ENCODE data around the gene TPD52L1.

TPD52L1 gene

DNA sequence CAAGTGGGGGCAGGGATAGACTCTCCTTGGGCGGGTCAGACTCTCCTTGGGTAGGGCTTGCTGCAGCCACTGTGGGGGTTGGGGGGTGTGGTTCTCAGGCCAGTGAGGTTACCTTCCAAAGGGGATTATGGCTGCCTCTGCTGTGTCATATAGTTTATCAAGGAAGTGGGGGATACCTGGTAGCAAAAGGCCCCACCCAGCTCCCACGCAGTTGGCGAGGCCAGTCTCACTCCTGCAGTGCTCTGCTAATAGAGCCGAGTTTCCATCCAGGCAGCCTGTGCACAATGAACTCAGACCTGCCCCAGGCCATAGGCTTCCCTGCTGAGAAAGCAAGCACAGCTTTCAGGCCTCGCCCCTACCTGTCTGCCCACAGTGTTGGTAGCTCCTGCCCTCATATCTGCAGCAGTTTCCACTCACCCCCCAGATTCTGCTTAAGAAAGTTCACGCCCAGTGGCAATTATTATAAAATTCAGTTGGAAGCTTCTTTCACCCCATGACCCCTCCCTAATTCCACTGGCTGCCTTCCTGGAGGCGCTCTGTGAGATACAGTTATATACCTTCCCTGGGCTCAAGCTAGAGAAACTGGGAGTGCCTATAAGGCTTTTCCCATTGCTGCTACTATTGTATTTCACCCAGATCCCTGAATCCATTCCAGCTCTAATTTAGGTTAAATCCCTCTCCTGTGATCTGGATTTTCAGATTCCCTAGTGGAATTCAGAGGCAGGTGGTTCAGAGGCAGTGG lies 92.1 kb downstream of the TPD52L1 start:
- no peak for DNase-seq (ENCODE audit: low read depth)

DNA sequence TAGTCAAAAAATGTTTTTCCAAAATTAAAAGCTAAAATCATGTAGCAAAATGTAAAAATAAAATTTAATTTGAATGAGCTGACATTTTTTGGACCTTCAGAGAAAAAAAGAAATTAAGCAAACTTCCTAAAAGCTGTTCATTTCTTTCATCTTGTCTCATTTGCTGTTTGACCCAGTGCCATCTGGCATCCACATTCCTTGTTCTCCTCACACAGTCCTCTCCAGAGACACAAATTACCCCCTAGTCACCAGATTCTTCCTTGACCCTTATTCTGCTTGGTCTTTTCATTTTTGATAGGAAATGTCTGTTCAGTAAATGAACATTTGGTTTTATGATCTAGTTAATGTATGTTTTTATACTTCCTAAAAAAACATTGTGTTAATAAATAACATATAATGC lies 93.0 kb downstream of the TPD52L1 start:
- DNase-seq (ENCODE audit: low read depth), result no peak

DNA sequence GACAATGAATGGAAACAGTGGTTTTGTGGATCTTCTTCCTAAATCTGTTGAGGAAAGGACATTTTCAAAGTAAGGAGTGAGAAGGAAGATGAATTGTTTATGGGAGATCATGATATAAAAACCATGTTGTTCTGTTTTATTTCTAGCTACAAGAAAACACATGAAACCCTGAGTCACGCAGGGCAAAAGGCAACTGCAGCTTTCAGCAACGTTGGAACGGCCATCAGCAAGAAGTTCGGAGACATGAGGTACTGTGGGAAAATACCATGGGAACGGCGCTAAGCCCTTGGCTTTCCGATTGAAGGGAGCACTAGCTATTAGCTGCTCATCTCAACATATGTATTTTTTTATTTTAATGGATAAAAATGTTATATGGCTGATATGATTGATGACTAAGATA lies 94.6 kb downstream of the TPD52L1 start:
- no peak for DNase-seq (ENCODE audit: low read depth)

DNA sequence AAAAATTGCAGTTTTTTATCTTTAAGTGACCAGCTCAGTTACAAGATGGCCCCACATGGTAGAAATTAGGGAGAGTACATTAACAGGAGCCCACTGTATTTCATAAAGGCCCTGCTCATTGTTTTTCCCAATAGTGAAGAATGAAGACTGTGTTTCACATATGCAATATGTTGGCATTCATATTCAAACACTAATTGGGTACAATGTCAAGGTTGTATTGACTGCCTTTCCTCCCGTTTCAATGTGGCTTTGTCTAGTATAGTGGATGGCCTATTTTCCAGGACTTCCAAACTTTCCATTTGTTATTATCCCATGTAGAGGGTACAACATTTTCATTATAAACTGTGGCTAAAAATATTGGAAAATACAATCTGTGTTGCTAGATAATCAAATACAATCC lies 96.9 kb downstream of the TPD52L1 start:
- DNase-seq (ENCODE audit: low read depth), result no peak

DNA sequence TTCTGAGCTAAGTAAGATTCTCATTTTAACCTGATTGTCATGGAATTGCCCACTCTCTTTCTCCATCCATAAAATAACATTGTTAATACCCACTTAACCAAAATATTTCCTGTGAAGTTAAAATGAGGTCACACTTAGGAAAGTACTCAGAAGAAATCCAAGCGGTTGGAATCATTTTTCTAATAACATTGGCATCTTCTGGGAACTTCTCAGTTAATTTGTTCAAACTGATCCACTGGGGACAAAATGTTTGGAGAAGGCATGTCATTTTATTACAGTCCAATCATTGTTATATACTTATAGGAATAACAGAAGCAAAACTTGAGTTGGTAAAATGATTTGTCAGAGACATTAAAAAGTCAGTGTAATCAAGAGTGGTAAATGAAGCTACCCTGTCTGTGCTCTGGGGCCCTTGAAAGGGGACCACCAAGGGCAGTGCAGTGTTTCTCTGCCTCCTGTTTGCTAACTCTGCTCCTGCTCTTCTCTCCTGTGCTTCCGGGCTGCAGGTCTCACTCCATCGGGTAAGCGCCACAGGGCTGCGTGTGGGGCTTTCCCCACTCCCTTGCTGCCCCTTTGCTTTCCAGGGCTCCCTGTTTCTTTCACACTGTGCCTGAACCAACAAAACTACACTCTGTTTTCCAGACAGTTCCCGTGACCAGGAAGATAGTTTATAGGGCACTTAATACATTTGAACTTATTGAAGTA lies 98.1 kb downstream of the TPD52L1 start:
- DNase-seq (ENCODE audit: low read depth), result no peak

DNA sequence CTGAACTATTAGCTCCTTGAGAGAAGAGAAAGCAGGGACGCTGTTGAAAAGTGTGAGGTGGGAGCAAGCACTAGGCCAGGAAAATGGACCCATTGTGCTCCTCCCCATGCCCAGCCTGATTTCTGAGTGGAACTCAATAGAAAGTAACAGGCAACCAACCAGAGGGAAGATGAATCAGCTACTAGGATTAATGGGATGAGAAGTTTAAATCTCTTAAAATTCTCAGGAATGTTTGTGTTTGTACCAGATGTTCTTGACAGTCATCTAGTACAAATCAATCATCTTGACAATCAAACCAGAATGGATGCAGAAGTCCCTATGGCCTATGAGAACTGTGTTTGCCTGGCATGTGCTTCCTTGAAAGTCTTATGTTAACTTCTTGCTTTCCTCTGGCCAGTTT lies 99.3 kb downstream of the TPD52L1 start:
- DNase-seq (ENCODE audit: low read depth), result no peak

DNA sequence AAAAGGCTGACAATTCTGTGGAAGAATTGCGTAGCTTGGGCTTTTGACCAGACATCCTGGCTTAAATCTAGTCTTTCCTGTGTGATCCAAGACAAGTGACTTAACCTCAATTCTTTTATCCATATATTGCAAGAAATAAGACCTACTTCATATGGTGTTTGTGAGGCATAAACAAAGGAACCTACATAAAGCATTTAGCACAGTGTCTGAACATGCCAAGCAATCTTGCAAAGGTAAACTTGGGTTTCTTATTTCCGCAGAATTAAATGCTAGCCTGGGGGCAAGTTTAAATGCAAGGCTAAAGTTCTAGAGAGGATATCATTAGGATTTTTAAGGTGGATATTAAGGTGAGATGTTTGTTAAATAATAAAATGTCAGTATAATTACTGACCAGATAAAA lies 100.3 kb downstream of the TPD52L1 start:
- DNase-seq (ENCODE audit: low read depth), result no peak

DNA sequence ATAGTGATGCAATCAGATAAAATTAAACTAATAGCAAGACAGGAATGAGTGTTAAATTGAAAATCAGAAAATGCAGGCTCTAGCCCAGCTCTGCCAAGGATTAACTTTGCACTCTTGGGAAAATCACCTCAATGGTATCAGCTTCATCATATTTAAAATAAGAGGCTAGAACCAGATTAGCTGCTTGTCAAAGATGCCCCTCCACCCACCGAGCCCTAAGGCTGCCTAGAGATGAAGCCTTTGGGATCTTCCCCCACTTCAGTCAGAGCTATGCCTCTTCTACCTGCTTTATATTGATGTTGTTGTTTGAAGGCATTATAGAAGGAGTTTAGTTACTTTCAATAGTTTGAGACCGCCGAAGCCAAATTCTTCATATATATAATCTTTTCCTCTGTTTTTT lies 100.7 kb downstream of the TPD52L1 start:
- DNase-seq (ENCODE audit: low read depth), result no peak

DNA sequence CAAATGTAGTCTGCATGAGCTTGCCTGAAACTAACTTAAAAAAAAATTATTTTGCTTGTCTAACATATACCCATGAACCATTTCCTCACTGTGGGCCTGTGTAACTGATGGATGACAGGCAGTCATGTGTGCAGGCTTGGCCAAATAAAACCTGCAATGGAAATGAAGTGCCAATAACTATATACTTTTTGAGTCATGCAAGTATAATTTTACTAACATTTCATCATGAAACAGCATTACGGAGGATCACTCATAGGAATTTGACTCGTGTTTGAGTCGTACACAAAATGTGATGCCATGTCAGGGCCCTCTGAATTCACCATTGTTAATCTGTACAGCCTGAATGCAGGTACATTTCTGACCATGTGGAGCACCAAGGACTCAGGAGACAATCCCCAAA lies 101.6 kb downstream of the TPD52L1 start:
- DNase-seq (ENCODE audit: low read depth), result no peak

DNA sequence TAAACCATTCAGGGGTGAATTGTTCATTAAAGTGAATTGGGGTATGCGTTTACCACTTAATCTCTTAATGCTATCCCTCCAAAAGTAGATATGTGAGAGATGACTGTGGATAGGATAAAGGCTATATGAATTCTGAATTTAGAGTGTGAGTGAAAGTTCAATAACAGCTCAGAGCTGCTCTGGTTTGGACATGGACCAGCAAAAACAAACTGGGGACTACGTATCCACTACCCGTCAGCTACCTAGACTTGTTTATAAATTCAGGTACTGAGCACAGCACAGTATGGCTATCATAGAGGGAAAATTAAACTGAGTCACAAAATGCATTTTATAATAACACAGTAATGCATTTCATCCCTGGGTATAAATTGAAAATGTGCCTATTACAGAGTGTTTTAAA lies 103.8 kb downstream of the TPD52L1 start:
- no peak for DNase-seq (ENCODE audit: low read depth)

DNA sequence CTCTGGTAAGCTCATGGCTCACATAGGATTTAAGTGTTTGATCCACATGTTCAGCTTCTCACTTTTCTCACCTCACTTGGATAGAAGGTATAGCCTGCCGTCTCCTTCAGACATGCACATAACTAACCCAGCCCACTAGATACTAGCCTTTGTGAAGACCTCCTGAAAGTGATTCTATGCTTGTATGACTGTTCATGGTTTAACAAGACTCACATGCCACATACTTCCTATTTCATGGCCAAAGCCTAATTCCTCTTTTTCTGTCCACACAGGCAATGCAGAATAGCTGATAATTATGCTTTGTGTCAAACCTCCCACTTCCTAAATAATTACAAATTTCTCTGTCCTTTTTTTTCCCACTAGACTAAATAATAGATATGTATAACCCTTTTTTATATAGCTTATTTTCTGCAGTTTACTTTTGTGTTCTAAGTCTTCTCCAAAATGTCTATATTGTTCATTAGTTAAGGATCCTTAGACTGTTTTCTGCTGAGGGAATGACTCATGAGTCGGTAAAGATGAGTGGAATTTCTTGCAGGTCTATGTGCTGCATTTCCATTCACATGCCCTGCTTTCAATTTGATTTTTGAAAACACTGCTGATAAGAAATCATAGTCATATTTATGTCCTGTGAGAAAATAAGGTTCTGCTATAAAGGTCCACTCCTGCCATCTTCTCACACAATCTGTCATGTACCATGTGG lies 105.2 kb downstream of the TPD52L1 start:
- no peak for DNase-seq (ENCODE audit: low read depth)

DNA sequence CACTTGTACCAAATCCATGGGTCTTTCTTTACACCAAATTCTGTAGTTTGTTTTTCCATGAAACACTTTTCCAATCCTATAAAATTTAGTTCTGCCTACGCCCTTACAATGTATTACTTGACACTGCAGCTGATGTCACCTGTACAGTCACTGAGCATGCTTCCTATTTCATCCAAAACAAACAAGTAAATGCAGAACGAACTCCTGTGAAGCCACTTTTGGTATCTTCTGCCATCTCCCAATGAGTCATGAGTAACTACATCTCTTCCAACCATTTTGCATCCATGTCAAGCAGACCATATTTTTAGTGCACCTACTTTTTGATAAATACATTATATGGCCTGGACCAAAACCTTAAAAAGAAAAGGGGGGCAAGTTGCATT lies 105.8 kb downstream of the TPD52L1 start:
- DNase-seq (ENCODE audit: low read depth), result no peak

DNA sequence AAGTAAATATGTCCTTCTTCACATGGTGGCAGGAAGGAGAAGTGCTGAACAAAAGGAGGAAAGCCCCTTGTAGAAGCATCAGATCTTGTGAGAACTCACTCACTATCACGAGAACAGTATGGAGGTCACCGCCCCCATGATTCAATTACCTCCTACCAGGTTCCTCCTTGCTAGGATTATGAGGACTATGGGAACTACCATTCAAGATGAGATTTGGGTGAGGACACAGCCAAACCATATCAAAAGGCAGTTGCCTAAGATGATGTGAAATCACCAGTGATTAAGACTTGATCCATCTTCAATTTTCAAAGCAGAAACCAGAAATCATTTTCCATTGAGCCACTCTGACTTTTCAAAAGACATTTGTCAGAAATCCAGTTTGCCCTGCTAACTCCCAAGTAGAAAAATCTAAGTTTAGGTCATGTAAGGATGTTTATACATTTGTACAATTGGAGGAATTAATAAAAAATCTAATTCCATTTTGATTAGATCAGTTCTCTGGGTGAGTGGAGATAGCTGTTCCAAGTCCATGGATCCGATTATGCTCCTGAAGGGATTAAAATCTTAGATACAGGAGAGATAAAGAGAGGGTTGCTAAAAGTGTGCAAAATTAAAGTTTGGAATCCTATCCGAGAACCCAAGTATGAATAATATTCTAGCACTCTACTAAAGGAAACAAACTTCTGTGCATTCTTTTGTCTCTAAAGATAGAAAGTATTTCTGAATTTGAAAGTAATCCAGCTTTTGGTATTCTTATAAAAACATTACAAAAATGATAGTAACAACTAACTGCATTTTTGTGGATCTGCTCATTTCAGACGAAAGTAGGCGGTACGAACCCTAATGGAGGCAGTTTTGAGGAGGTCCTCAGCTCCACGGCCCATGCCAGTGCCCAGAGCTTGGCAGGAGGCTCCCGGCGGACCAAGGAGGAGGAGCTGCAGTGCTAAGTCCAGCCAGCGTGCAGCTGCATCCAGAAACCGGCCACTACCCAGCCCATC lies 108.7 kb downstream of the TPD52L1 start:
- peak; percentile 65 for DNase-seq (ENCODE audit: low read depth)

DNA sequence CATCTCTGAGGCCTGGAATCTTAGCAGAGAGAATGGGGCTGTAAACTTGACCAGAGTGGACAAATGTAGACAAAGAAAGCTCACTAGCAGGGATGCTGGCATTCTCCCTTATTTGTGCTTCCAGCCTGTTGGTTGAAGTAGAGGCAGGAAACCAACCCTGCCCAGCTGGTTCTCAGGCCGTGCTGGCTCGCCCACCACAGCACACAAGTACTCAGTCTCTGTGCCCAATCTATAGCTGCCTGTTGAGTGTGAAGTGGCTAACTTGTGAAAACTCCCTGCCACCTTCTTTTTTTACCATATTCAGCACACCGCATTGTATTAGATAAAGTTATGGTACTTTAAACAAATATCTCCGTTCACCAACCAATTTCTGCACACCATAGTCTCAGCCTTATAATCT lies 110.9 kb downstream of the TPD52L1 start:
- DNase-seq (ENCODE audit: low read depth), result no peak

DNA sequence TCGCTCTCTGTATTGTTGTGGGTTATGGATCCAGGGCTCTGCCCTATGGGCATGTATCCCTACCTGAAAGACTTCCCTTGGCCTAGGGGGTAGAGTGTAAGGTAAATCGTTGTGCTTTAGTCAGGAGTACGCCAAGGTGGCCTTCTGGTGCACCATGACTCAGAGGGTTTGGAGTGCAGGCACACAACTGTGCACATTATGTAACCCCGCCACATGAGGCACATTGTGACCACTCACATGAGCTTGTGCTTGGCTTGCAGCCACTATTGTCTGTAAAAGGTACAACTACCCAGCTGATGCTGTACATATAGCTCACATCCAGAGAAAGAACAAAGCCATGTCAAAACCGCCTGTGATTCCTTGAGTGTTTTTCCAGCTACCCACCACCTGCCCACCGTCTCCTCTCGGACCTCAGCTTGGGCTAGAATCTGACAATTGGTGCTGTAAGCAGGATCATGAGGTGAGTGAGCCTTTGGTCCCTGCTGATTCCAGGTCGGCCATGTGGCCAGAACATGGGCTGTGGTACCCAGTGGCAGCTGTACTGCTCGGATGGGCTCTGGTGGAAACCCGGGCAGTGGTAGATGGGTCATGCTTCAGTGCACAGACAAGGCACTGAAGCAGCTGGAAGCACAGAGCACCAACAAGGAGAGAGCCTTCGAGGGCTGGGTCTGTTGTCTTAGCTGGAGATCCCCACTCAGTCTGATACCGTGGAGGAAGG lies 114.4 kb downstream of the TPD52L1 start:
- DNase-seq (ENCODE audit: low read depth), result no peak

DNA sequence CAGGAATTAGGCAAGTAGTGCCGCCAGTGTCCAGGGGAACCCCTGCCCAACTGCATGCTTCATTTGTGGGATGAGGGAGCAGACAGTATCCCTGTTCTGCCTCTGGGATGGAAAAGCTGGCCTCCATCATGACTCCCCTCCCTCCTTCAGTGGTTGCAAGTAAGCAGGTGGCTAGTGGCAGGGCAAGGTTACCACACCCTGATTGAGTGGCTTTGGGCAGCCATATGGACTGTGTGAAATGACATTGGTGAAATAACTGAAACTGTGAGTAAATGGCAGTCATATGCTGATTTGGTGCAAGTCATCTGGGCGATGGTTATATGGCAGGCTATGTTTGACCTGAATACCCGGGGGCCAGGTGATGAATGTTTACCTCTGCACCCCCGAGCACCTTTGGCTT lies 115.2 kb downstream of the TPD52L1 start:
- no peak for DNase-seq (ENCODE audit: low read depth)

DNA sequence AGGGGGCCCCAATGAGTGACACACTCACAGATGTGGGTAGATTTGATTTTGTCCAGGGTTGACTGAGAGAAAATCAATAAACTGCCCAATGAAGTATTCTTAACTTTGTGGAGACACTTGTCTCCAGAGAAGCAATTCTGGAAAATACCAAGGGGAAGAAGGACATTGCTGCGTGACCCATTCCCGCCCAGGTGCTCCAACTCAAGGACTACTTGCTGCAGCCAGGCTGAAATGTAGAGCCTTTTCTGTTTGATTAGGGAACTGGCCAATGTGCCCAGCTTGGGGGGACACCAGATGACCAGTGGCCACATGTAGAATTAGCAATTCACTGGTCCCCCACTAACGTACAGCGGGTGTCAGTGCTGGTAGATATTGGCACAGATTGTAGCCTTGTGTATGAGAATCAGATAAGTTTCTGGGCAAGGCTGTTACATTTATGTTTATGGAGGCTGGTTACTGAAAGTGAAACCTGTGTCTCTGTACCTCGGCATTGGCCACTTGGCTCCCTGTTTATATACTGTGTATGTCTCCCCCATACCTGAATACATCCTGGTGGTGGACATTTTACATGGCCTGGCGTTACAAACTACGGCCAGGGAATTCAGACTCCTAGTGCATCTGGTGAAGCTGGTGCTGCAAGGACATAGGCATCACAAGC lies 115.9 kb downstream of the TPD52L1 start:
- no peak for DNase-seq (ENCODE audit: low read depth)

DNA sequence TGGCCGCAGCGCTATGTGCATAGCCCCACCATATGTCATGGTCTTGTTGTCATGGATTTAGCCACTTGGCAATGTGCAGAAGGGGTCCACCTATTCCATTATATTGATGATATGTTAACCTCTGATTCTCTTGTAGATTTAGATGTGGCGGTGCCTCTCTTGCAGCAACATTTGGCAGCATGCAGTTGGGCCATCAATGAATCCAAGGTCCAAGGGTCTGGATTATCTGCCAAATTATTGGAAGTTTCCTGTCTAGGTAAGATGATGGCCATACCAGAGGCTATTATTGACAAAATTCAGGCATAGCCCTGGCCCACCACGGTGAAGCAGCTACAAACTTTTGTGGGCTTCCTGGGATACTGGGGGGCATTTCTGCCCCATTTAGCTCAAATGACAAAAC lies 116.8 kb downstream of the TPD52L1 start:
- no peak for DNase-seq (ENCODE audit: low read depth)

DNA sequence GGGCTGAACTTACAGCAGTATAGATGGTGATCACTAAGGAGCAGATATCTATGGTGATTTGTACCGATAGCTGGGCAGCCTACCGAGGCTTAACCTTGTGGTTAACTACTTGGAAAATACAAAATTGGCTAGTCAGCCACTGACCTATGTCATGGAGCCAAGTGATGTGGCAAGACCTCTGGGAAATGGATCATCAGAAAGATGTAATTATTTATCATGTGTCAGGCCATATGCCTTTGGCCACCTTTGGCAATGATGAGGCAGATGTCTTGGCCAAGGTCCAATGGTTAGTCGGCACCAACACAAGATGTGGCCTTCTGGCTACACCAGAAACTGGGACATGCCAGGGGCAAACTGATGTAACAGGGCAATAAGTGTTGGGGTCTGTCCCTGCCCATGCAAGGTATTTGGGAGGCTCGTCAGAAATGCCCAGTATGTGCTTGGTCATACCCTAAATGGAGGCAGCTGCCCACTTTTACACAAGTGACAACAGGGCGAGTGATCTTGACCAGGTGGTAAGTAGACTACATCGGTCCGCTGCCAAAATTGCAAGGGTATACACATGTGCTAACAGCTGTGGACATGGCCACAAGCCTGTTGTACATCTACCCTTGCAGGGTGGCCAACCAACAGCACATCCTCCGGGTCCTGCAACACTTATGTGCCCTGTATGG lies 118.0 kb downstream of the TPD52L1 start:
- DNase-seq (ENCODE audit: low read depth), result no peak

DNA sequence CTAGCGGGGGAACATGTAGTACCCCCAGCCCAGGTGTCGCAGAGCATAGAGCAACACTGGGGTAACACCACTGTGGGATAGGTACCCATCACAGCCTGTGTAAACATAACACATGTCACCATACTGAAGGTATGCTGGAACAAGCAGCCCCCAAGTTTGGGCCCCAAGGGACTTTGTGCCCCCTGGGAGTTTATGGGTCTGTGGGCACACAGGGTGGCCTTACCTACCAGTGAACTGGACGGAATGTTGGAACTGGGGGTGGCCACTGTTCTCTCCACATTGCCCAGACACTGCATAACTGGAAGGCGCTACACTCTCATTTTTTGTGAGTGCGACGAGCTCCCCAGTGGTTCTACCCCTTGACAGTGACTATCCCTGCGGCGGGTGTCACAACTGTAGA lies 119.7 kb downstream of the TPD52L1 start:
- no peak for DNase-seq (ENCODE audit: low read depth)

Measured in fibroblast of the conjunctiva (primary cell).